Activated CD8-positive, alpha-beta memory T cell treated with anti-CD3 and anti-CD28 coated beads, Interleukin-2, amount 50 U/mL, for 24 hours (primary cell): ENCODE measurements around the gene DGKG.

ENCODE experiments used
- DNase-seq: peaks from one replicate; pipeline ENCODE4 v3.0.0-alpha.2; 2020; ENCODE audit errors: extremely low read depth

DGKG gene

DNA sequence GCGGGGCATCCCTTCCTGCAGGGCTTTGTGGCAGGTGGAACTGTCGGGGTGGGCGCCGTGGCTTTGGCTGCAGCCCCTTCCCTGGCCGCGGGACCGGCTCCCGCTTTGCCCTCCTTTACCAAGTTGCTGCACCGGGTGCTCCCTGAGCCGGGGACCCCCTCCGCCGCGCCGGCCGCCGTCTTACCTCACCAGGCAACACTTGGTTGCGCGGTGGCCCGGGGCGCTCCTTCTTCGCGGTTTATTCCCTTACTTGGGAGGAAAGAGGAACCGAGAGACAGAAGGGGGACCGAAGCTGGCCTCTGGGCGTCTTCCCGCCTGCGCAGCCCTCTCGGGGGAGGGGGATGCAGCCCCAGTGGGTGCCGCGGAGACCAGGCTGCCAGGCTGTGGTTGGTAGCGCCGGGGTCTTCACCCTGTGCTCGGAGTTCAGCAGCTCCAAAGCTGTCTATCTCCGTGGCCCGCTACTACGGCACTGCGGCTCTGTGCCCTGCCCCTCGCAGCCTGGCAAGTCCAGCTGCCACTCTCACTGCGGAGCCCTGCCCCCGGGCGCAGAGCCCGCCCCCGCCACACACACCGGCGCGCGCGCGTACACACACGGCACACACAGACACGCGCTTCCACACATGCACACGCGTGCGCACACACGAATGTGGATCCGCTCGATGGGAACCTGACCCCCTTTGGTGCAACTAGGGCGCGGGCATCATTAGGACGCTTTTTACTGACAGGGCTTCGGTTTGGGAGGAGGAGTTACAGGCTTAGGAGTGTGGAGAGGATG lies at the start of gene DGKG:
Gene DGKG, minus strand, starts transcription at position 473 of the 775 bp plus-strand sequence. CDS start 41,775 bp downstream, outside the sequence.
- no peak for DNase-seq

DNA sequence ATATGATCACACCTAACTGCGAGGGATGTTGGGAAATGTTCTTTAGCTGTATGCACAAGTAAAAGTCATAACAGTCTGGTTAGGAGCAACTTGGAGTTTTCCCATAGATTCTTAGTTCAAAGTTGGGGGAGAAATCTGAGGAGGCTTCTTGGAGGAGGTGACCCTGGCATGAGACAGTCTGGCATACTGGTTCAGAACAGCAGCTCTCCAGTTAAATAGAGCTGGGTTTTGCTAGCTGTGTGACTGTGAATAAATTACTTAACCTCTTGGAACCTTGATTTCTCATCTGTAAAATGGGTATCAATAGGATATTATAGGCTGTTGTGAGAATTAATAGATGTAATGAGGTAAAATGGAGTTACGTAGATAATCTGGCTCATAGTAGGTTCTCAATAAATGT lies 49.1 kb upstream of the DGKG start:
- no peak for DNase-seq

DNA sequence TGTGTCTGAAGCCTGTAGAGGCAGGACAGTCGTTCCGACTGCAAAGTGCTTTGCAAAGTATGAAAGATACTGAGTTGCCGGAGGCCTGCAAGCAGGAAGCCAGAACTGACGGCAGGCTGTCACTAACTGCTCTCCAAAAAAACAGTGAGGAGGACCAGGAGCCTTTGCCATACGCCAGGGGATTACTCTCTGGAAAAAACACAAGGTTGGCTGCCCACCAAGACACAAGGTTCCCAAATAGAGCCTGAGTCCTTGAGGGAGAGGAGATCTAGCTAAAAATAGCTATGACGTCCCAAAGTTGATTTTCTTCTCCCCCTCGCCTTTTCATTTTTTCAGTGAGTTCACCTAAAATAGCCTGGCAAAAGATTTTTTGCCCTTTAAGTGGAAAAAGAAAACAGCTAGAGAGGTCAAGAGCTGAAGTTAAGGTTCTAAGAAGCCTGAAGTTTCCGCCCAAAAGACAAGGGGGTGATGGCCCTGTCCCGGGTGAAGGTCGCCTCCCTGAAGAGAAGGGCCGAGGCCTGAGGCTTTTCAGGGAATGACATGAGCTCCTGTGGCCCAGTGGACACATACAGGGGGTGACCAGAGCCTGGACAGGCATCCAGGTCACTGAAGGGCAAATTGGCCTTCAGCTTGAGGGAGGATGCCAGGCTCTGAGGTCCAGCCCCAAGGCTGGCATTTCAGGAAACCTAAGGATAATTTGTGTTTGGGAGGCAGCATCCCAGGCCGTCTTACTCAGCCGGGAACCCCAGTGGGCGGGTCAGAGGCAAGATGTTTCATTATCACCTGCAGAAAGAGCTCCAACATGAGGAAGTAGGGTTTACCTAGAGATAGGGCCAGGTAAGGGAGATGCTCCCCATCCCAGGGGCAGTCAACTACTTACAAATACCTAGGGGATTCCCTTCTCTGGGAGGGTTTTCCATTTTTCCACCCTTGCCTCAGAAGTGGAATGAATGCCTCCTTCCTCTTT lies 44.9 kb upstream of the DGKG start:
- DNase-seq: no peak

DNA sequence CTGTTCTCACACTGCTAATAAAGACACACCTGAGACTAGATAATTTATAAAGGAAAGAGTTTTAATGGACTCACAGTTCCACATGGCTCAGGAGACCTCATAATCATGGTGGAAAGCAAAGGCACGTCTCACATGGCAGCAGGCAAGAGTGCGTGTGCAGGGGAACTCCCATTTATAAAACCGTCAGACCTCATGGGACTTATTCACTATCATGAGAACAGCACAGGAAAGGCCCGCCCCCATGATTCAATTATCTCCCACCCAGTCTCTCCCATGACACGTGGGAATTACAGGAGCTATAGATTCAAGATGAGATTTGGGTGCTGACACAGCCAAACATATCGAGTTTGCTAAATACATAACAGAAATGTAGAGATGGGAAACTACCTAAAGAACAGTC lies 39.5 kb upstream of the DGKG start:
- no peak for DNase-seq

DNA sequence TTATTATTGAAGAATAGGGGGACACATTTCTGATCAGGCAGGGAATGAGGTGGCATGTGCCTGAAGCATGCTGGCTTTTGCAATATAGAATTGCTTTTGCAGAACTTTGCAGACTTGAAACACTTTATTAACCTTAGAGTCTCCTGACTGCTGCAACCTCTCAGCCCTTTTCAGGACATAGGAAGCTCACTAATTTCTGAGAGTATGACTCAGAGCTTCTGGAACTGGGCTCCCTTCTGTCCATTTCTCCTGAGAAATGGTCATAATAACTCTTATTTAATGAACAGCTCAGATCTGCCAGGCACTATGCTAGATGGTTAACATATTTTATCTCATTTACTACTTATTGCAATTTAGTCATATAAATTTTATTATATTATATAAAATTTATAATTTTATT lies 38.6 kb upstream of the DGKG start:
- DNase-seq: no peak

DNA sequence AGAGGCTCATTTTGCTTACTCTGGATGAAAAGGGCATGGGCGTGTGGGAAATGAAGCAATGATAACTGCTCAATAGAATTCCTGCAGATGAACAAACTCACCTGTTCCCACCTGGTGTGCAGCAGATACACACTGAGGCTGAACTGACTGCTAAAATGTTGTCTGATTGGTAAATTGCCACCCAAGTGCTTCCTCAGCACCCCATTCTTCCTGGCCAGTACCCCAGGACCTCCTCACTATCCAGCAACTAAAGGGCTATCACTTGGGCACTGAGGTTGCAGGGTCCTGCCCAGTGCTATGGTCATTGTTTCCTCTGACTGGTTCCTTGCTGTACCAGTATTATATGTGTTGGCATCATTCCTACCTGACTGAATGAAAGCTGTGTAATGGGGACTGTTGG lies 38.0 kb upstream of the DGKG start:
- no peak for DNase-seq

DNA sequence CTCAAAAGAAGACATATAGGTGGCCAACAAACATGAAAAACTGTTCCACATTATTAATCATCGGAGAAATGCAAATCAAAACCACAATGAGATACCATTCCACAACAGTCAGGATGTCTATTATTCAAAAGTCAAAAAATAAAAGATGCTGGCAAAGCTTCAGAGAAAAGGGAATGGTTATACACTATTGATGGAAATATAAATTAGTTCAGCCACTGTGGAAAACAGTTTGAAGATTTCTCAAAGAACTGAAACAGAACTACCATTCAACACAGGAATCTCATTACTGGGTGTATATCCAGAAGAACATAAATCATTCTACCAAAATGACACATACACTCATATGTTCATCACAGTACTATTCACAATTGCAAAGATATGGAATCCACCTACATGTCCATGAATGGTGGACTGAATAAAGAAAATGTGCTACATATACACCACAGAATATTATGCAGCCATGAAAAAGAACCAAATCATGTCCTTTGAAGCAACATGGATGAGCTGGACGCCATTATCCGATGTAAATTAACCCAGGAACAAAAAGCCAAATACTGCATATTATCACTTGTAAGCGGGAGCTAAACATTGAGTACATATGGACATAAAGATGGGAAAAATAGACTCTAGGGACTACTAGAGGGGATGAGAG lies 32.7 kb upstream of the DGKG start:
- DNase-seq: no peak

DNA sequence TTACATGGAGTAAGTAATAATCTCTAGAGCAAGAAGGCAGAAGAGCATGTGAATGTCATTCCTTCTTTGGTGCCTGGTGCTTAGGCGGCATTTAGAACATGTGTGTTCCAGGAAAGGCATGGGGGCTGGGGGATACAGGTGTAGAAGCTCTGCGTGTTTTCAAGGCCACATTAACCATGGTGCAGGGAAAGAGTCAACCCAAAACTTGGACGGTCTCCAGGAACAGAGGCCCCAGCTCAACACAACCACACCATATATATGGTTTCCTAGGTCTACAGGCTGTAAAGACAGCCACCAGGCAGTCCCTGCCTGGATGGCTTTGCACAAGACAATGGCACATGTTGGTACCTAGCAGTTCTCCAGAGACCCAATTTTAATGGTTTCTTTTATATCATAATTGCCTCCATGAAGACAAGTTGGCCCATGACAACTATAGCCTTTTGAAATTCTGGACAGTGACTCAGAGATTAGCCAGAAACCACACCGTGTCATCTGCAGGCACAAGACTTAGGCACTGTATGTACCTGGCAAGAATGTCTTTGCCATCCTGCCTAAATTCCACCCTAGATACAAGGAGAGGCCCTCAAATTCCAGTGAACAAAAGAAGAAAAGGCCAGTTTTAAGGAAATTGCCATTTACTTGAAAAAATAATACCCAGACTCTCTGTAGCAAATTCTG lies 25.0 kb upstream of the DGKG start:
- DNase-seq: no peak

DNA sequence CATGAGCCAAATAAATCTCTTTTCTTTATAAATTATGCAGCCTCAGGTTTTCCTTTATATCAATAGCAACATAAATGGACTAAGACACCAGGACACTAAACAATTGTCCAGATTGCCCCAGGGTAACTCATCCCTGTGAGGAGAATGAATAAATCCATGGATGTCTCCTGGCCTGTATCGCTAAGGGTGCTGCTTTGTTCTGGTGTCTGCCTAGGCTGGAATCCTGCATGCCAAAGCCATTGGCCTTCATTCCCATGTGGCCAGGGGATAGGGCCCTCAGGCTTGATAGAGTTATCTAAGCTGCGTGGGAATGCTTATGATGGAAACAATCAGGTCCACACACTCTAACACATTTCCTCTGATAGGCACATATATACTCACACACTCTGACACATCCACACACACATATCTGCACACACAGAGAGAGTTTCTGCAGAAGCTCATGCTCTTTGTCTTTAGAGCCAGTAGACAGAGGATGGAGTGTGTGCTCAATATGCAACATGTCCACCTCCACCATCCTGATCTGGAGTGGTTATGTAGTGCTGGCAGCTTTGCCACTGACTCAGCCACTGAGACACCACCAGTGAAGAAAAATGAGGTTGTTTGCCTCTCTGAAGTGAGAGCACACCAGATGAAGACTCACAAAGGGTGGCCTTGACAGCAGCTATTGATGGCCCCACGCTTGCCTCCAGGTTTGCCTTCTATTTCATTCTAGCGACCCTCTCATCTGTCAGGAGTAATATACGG lies 24.0 kb upstream of the DGKG start:
- no peak for DNase-seq

DNA sequence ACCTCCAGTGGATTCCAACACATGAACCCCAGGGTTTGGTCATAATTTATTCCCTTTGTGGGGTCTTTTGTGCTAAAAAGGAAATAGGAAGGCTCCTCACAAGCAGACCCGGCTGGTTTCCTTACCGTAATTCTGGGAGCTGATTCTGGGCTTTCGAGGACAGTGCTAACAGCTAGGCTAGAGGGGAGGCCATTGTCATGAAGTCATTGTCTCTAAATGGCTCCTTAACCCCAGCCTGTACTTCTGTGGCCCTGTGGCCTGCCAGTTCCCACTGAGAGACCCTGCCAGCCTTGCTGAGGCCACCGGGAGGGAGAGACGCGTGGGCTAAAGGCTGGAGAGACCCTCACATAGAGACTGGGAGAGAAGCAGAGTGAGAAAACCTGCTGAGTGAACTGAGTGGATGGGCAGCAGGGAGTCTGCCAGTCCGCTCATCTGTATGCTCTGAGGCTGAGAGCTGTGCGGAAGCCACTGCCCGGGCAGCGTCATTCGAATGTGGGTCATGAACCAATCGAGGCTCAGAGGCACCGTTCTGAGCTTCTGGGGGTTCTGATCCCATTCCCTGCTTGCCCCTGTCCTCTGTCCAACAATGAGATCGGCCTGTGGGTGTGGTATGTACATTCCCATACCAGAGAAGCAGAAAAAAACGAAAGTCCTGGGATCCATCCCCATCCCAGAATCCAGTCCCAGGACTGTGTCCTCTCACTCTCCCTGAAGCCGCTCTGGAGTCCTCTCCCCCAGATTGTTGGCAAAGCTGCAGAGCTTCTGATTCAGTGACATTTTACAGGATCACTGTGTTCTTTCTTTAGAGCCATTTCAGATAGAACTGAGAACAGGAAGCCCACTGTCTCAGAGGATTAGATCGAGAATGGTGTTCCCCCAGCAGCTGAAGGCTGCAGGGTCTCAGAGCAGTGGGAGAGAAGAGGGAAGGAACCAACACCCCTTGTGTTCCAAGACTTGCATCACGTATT lies 21.3 kb upstream of the DGKG start:
- DNase-seq: no peak

DNA sequence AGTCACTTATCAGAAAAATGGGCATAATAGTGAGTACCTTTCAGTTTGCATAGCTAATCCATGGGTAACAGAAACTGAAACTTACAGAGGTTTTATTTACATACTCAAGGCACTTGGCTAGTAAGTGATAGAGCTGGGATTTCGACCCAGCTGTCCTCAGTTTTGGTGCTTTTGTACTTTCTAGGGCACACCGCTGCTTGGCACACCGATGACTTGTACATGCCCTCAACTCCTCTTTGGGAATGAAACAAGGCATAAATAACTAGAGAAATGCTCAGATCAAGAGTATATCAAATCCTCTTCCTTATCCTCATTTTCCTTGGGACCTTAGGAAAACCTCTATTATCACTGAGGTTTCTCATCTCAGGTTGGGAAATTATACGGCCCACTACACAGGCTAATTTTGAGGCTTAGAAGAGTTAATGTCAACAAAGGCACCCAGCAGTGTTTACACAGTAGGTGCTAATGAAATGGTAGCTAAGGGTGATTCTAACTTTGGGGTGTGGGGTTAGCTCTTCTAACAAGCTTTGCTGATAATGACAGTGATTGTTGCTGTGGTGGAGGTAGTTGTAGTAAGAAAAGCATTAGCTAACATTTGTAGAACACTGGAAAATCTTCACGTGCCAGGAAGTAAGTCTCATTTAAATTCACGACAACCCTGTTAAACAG lies 20.3 kb upstream of the DGKG start:
- no peak for DNase-seq

DNA sequence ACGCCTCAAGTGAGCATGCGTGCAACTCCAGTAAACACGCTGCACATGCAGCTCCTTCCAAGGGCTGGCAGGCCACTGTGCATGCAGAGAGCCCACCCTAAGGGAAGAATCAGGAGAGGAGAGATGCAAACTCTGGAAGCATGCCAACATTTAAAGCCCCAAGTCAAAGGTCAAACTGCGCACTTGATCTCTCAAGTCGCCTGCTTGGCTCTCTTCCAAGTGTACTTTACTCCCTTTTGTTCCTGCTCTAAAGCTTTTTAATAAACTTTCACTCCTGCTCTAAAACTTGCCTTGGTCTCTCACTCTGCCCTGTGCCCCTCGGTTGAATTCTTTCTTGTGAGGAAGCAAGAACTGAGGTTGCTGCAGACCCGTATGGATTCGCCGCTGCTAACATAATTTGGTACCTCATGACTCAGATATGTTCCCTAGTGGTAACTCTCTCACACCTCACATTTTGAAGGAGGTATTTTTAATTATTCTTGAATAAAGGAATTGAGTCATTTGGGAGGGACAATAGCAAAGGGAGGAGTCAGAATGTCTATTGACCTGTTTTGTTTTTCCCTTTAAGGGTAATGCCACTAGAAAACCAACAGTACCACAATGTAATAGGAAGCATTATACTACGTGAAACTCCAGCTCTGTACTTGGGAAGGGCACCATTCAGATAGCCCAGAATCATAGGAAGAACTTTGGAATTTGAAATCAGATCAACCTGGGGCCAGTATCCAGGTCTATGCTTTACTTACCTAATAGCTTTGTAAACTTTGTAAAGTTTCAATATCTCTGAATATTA lies 19.6 kb upstream of the DGKG start:
- no peak for DNase-seq

DNA sequence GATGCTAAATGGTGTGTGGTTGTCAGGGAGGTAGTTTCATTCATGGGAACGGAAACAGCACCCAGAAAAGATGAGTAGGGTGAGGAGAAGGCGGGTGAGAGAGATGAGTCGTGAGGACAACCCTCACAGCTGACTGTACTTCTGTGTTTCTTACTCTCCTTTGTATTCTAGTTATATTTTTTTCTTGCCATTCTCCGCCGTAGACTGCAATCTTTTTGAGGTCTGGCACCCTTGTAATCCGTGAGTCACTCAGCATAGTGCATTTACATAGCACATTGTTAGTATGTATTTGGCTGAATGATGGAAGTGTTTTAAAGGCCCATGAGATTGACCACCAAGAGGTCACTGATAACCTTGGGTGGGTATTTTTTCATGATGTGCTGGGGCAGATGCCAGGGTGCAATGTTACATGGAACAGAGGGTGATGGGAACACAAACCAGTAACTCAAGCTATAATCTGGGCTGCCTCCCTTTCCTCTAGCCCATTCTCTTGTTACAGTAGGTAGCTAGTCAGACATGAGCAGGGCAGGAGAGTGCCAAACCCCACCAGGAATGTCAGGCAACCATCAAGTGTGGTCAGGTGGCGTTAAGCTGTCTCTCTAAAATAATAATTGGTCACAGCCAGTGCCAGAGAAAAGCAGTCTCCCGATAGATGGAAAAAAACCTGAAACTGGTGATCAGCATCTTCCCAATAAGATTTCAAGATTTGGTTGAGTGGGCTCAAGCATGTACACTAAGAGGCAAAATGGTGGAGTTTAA lies 18.8 kb upstream of the DGKG start:
- no peak for DNase-seq

DNA sequence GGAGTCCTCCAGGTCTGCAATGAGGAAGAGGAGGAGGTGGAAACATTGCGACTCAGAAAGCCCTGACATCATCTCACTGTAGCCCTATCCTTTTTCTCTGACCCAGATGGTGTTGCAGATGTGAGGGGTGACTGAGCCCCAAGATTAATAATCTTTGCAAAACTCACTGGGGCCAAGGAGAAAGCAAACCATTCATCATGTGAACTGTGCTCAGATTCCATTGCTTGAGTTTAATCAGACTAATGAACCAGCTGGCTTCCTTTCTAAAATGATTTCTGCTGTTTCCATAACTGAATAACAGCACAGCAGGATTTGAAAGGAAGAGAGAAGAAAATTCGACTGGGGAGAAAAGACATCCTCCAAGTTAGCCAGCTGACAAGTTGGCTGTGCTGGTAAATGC lies 13.4 kb upstream of the DGKG start:
- DNase-seq: no peak

DNA sequence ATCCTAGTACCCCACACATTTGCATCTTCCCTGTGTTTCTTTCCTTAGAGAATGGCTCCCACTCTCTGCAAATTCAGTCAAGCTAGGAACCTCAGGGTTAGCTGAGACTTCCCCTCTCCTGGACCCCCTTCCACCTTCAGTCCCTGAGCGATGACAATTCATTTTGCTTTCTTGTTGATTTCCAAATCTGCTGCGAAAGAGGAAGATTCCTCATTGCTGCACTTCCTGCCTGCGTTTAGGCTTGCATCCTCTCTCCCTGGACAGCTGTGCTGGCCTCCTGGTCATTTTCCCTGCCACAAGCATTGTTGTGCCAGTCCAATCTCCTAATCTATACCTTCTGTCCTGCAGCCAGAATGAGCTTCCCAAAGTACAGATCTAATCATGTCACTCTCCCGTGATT lies 12.3 kb upstream of the DGKG start:
- no peak for DNase-seq

DNA sequence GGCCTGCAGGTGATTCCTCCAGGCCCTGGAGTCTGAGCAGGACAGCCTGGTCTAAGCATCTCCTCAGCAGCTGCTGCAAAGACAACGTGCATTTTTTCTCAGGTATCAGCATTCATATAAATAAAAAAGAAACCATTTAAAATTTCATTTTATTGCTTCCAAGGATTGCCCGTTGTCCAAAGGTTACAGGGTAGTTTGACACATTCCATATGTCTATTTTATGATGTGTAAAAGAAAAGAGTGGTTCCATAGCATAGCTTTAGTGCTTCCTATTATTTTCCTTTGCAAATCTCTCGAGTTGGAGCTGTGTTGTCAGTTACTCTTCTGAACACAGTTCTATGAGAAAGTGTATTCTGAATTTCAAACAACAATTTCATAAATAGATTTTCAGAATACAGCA lies 7.2 kb upstream of the DGKG start:
- DNase-seq: no peak

DNA sequence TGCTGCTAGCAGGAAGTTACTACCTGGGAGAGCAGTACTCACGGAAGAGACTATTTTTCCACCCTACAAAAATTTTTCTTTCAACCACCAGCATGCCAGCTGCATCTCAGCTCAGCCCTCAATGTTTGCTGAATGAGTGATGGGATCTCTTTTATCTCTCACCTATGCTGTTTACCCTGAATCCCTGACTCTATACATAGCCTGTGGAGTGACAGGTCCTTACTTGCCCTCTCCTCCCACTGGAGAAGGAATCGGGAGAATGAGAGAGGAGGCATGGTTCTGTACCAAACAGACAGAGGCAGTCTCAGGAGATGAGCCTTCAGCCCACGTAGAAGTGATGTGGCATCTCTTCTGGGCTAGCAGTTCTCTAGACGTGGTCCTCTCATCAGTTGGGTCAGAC lies 6.7 kb upstream of the DGKG start:
- no peak for DNase-seq

DNA sequence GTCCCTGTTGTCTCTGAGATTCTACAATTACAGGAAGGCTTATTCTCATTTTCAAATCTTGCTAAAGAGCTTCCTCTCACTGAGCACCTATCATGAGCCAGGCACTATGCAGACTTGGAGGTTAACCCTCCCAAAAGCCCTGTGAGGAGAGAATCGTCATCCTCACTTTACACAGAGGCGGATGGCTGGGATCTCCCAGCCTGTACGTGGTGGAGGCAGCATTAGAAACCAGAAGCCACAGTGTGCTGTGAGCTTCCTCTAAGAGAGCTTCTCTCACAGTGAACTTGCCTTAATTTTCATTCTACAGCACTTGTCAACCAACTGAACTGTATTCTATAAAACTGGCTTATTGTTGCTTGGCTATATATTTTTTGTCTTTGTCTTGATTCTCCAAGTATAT lies 6.1 kb upstream of the DGKG start:
- DNase-seq: no peak
